HCT116 (cell line): ENCODE measurements around the gene PCDHGA2. TPM values are rescaled to one million over a fixed set of nuclear protein-coding genes. Genes with fewer than 3 reads are reported as not detected.
"Not testable (repeated sequence)": the region's sequence is repeated elsewhere in the genome, so short reads cannot be mapped to it uniquely, and the experiment has no call there.

ENCODE experiments used
- ATAC-seq: fragments of 200-7000 bp; cut with Tn5 transposase; 2 replicates; pipeline ENCODE4 v1.9.1; 2020; ENCODE audit warnings: mild to moderate bottlenecking, moderate library complexity
- BruUV-seq: library from RNA; stranded (reverse); fragments of 400-500 nt; replicated peaks from 2 replicates; lab custom pipeline; 2021; lab: Mats Ljungman, UMichigan
- CTCF ChIA-PET: fragments of 300-600 bp; sonication (Branson Sonifier 250); formaldehyde crosslinking; loops from one replicate; lab custom pipeline; 2021; ENCODE audit warnings: antibody characterized with exemption; lab: Charles Lee
- POLR2A ChIA-PET: fragments of 300-600, 350-600 bp; sonication (Branson Sonifier 250); formaldehyde crosslinking; loops from one replicate; lab custom pipeline; 2021; ENCODE audit warnings: antibody characterized with exemption; lab: Charles Lee
- RAD21 ChIA-PET, 2 experiments: fragments of 300-600 bp; sonication (Branson Sonifier 250); formaldehyde crosslinking; loops; one replicate each; lab custom pipeline; 2023; ENCODE audit warnings: low total read pairs in 2 of 2; ENCODE audit not compliant: uncharacterized antibody in 2 of 2, unreplicated experiment in 2 of 2, low non-redundant PET in 1 of 2; lab: Charles Lee
- DNase-seq: peaks from one replicate; pipeline ENCODE4 v3.0.0-alpha.2; 2010; ENCODE audit warnings: low read depth, low spot score
- H2AFZ ChIP-seq: fragments of 200-600 bp; shearing (Covaris generic), sonication (generic); 2 replicates; pipeline ENCODE4 v1.6.1; 2017; ENCODE audit warnings: low read depth, mixed run types, mixed read lengths, antibody characterized with exemption, low read length; ENCODE audit not compliant: poor library complexity, severe bottlenecking
- H3K27ac ChIP-seq: 2 replicates; pipeline ENCODE4 v1.5.1; 2012; ENCODE audit warnings: low read depth, low read length
- H3K27me3 ChIP-seq: fragments of 200-600 bp; sonication (generic); 2 replicates; pipeline ENCODE4 v1.6.1; 2016; ENCODE audit warnings: mixed run types, low read length, mixed read lengths; ENCODE audit not compliant: insufficient read depth
- H3K36me3 ChIP-seq, 2 experiments: fragments of 200-500 bp in 1 of 2; fragments of 200-600 bp in 1 of 2; sonication (Bioruptor generic) in 1 of 2; sonication (generic) in 1 of 2; 2 replicates each; pipeline versions ENCODE4 v1.5.1 to v1.6.1; 2014 to 2016; ENCODE audit warnings: low read length in 2 of 2, inconsistent platforms in 1 of 2, mixed read lengths in 1 of 2, mixed run types in 1 of 2; ENCODE audit not compliant: insufficient read depth in 2 of 2, control insufficient read depth in 1 of 2
- H3K4me1 ChIP-seq, 2 experiments: fragments of 200-600 bp in 1 of 2; sonication (generic) in 1 of 2; 2 replicates each; pipeline versions ENCODE4 v1.5.1 to v1.6.1; 2012 to 2017; ENCODE audit warnings: low read length in 2 of 2, inconsistent platforms in 1 of 2, mild to moderate bottlenecking in 1 of 2, mixed read lengths in 1 of 2, mixed run types in 1 of 2, moderate library complexity in 1 of 2; ENCODE audit not compliant: insufficient read depth in 2 of 2, control insufficient read depth in 1 of 2
- H3K4me2 ChIP-seq: fragments of 200-600 bp; sonication (generic); 2 replicates; pipeline ENCODE4 v1.6.1; 2017; ENCODE audit warnings: mixed run types, low read length, mixed read lengths
- H3K4me3 ChIP-seq, 2 experiments: fragments of 200-600 bp in 1 of 2; sonication (generic) in 1 of 2; replicated peaks in 1 of 2; 2 replicates each; pipeline ENCODE4 v1.5.1; 2011 to 2016; ENCODE audit warnings: low read length in 2 of 2, control low read depth in 1 of 2, low read depth in 1 of 2, mild to moderate bottlenecking in 1 of 2, mixed read lengths in 1 of 2, mixed run types in 1 of 2
- H3K79me2 ChIP-seq: fragments of 200-600 bp; sonication (generic); 2 replicates; pipeline ENCODE4 v1.6.1; 2017; ENCODE audit warnings: mild to moderate bottlenecking, mixed run types, low read length, moderate library complexity, mixed read lengths; ENCODE audit not compliant: insufficient read depth
- H3K9ac ChIP-seq: fragments of 200-600 bp; sonication (generic); 2 replicates; pipeline ENCODE4 v1.6.1; 2016; ENCODE audit warnings: low read length, mixed read lengths
- H3K9me2 ChIP-seq: fragments of 200-600 bp; sonication (generic), shearing (Covaris generic); 2 replicates; pipeline ENCODE4 v1.6.1; 2017; ENCODE audit warnings: mixed run types, mild to moderate bottlenecking, moderate library complexity; ENCODE audit not compliant: insufficient read depth
- H3K9me3 ChIP-seq, 2 experiments: fragments of 200-500 bp in 1 of 2; fragments of 200-600 bp in 1 of 2; sonication (Bioruptor generic) in 1 of 2; sonication (generic) in 1 of 2; 2 replicates each; pipeline ENCODE4 v1.6.1; 2014 to 2017; ENCODE audit warnings: low read length in 2 of 2, mixed read lengths in 2 of 2, inconsistent platforms in 1 of 2, low read depth in 1 of 2, mild to moderate bottlenecking in 1 of 2, mixed run types in 1 of 2, moderate library complexity in 1 of 2; ENCODE audit not compliant: control insufficient read depth in 1 of 2, insufficient read depth in 1 of 2
- H4K20me1 ChIP-seq: fragments of 200-600 bp; sonication (generic), shearing (Covaris generic); 2 replicates; pipeline ENCODE4 v1.6.1; 2017; ENCODE audit warnings: mixed run types, mild to moderate bottlenecking, moderate library complexity; ENCODE audit not compliant: insufficient read depth
- ATF3 ChIP-seq: IDR thresholded peaks from 2 replicates; pipeline ENCODE4 v1.6.1; 2012
- EGR1 ChIP-seq: IDR thresholded peaks from 2 replicates; pipeline ENCODE4 v1.6.1; 2012; ENCODE audit warnings: low read depth
- ELF1 ChIP-seq: IDR thresholded peaks from 2 replicates; pipeline ENCODE4 v1.6.1; 2012; ENCODE audit warnings: low read depth, borderline replicate concordance
- JUND ChIP-seq: IDR thresholded peaks from 2 replicates; pipeline ENCODE4 v1.6.1; 2012
- MAX ChIP-seq: IDR thresholded peaks from 2 replicates; pipeline ENCODE4 v1.6.1; 2012
- POLR2A ChIP-seq: IDR thresholded peaks from 2 replicates; pipeline ENCODE4 v1.7.0; 2011; ENCODE audit warnings: borderline replicate concordance; ENCODE audit not compliant: insufficient read depth, insufficient read length; ENCODE audit errors: extremely low read depth
- REST ChIP-seq: IDR thresholded peaks from 2 replicates; pipeline ENCODE4 v1.6.1; 2012; ENCODE audit warnings: low read depth
- SRF ChIP-seq: IDR thresholded peaks from 2 replicates; pipeline ENCODE4 v1.6.1; 2012; ENCODE audit warnings: low read depth
- TCF7L2 ChIP-seq: IDR thresholded peaks from 2 replicates; pipeline ENCODE4 v1.7.0; 2011; ENCODE audit warnings: borderline replicate concordance, inconsistent platforms; ENCODE audit not compliant: insufficient read depth, insufficient read length; ENCODE audit errors: extremely low read depth
- ZFX ChIP-seq: fragments of 450-650 bp; IDR thresholded peaks from 2 replicates; pipeline ENCODE4 v1.6.1; 2017
- ZNF274 ChIP-seq: fragments of 200-500 bp; sonication (Bioruptor generic); IDR thresholded peaks from 2 replicates; pipeline ENCODE4 v1.6.1; 2014; ENCODE audit warnings: mild to moderate bottlenecking, low read depth, low read length, inconsistent platforms
- intact Hi-C: fragments of 100-400 bp; cut with micrococcal nuclease; formaldehyde crosslinking; loops from 2 replicates; pipeline ENCODE4 v1.10.0; 2022
- total RNA-seq: library from RNA; stranded (reverse); gene quantifications from one replicate; pipeline ENCODE4 v1.2.1, GENCODE V29; 2021; ENCODE audit not compliant: unreplicated experiment

PCDHGA2 gene
- total RNA-seq, 1 experiment from 2014 or later: not detected

GRCh38 chr5:141332571-141332970 lies 6.0 kb upstream of the PCDHGA2 start:
- RAD21 ChIA-PET, H3K36me3 ChIP-seq, H3K27ac ChIP-seq, H3K4me3 ChIP-seq, H3K4me1 ChIP-seq, intact Hi-C loops, CTCF ChIA-PET, H3K9me2 ChIP-seq, H3K79me2 ChIP-seq, POLR2A ChIA-PET, H4K20me1 ChIP-seq, DNase-seq, ATAC-seq, H2AFZ ChIP-seq, BruUV-seq, H3K9ac ChIP-seq, H3K9me3 ChIP-seq, H3K27me3 ChIP-seq, H3K4me2 ChIP-seq: not testable (repeated sequence)

- DNase-seq, H3K9me2 ChIP-seq, H3K4me3 ChIP-seq, H3K9ac ChIP-seq, H3K9me3 ChIP-seq, H2AFZ ChIP-seq, RAD21 ChIA-PET, H3K27ac ChIP-seq, BruUV-seq, H3K79me2 ChIP-seq, CTCF ChIA-PET, H3K36me3 ChIP-seq, H3K4me1 ChIP-seq, H3K27me3 ChIP-seq, H3K4me2 ChIP-seq, POLR2A ChIA-PET, intact Hi-C loops, H4K20me1 ChIP-seq, ATAC-seq: not testable (repeated sequence)
Measured at GRCh38 chr5:141340781-141341354, 2.3 kb downstream of the PCDHGA2 start.

GRCh38 chr5:141342773-141343172 lies 4.2 kb downstream of the PCDHGA2 start:
- H2AFZ ChIP-seq: no peak overlapping the region
- ChIA-PET RAD21 (no interaction called here), POLR2A (no interaction called here), CTCF (no interaction called here)
- no TSS peak for BruUV-seq
- intact Hi-C loops: no loop called here
- no peak overlapping the region for H3K9ac ChIP-seq
- no peaks in the 10 kb centered on the region for H4K20me1 ChIP-seq
- ATAC-seq: no peak
- H3K79me2 ChIP-seq: no peaks in the 10 kb centered on the region
- peaks cover 4% of the 10 kb centered on the region in 2 experiments; a peak in 2 of 4 replicates for H3K9me3 ChIP-seq
- no peaks in the 10 kb centered on the region for H3K36me3 ChIP-seq
- H3K9me2 ChIP-seq: no peaks in the 10 kb centered on the region
- no peaks in the 10 kb centered on the region for H3K4me1 ChIP-seq
- no peak overlapping the region for H3K4me3 ChIP-seq
- no peak overlapping the region for H3K27ac ChIP-seq
- no peak for DNase-seq
- H3K27me3 ChIP-seq: no peaks in the 10 kb centered on the region
- no peak overlapping the region for H3K4me2 ChIP-seq
- TF ChIP-seq MAX (no peak), ATF3 (no peak), EGR1 (no peak), ZFX (no peak), ELF1 (no peak), JUND (no peak), ZNF274 (no peak), REST (no peak), POLR2A (no peak), TCF7L2 (no peak), SRF (no peak)
